Measurements from ENCODE around the gene LAMP5. TPM values are rescaled to one million over a fixed set of nuclear protein-coding genes. Genes with fewer than 3 reads are reported as not detected.

LAMP5 gene
- total and polyA plus RNA-seq, 3 experiments from 2014 or later, result not detected

GRCh38 chr20:9515214-9515585 is 810 bp downstream of the LAMP5 start:
- CTCF ChIA-PET, result no interaction called here
- POLR2A ChIA-PET, result no interaction called here
- H3K4me1 Mint-ChIP-seq, result no peaks in the 10 kb centered on the region

DNA sequence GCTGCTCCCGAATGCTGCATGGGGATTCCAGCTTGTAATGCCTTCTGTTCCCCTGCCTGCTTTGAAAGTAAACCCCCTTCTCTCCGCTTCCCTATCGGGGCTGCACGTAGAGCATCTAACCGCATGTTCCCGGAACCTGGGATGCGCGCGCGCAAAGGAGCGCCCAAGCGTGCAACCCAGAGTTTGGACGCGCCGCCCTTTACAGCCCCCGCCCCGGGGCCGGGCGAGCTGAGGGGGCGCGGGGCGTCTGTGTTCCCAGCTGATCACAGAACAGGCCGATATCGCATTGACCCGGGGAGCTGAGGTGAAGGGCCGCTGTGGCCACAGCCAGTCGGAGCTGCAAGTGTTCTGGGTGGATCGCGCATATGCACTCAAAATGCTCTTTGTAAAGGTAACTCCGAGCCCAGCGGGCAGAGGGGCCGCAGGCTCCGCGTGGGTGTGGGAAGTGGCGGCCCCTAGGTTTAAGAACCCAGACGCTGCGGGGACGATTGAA is 1.4 kb downstream of the LAMP5 start:
- H3K27me3 ChIP-seq (ENCODE audit: insufficient read depth, low read length, poor library complexity, severe bottlenecking), result no peaks in the 10 kb centered on the region
- no peak overlapping the region for H3K4me3 ChIP-seq (ENCODE audit: low read length)
- Mint-ChIP-seq H3K36me3 (no peaks in the 10 kb centered on the region), H3K9me3 (peaks cover 0 to 15% (median 3%) of the 10 kb centered on the region in 5 donors), H3K4me3 (no peak overlapping the region), H3K27ac (no peak overlapping the region), H3K4me1 (no peaks in the 10 kb centered on the region), H3K27me3 (peaks cover 21 to 38% of the 10 kb centered on the region in 2 donors)
- no peak overlapping the region for H3K27ac ChIP-seq (ENCODE audit: low read depth, low read length)
- POLR2A ChIA-PET, result no interaction called here
- H3K9me3 ChIP-seq (ENCODE audit: low read length), result no peaks in the 10 kb centered on the region
- no peak for DNase-seq
- CTCF ChIA-PET, result no interaction called here
- H3K4me1 ChIP-seq (ENCODE audit: insufficient read depth, low read length), result no peaks in the 10 kb centered on the region
- H3K36me3 ChIP-seq (ENCODE audit: insufficient read depth, low read length), result no peaks in the 10 kb centered on the region

More at GRCh38 chr20:9515214-9515585, 810 bp downstream of the LAMP5 start:
- Mint-ChIP-seq H3K27ac (no peak overlapping the region), H3K36me3 (no peaks in the 10 kb centered on the region), H3K9me3 (peaks cover 0 to 15% (median 3%) of the 10 kb centered on the region in 5 donors), H3K27me3 (peaks cover 21 to 40% of the 10 kb centered on the region in 2 donors), H3K4me3 (no peak overlapping the region)
- no peaks in the 10 kb centered on the region for H3K4me1 ChIP-seq (ENCODE audit: insufficient read depth, low read length)
- no peaks in the 10 kb centered on the region for H3K36me3 ChIP-seq (ENCODE audit: insufficient read depth, low read length)
- H3K9me3 ChIP-seq (ENCODE audit: low read length), result no peaks in the 10 kb centered on the region
- no peaks in the 10 kb centered on the region for H3K27me3 ChIP-seq (ENCODE audit: insufficient read depth, low read length, poor library complexity, severe bottlenecking)
- no peak overlapping the region for H3K27ac ChIP-seq (ENCODE audit: low read depth, low read length)
- DNase-seq, result no peak
- H3K4me3 ChIP-seq (ENCODE audit: low read length), result no peak overlapping the region

DNA sequence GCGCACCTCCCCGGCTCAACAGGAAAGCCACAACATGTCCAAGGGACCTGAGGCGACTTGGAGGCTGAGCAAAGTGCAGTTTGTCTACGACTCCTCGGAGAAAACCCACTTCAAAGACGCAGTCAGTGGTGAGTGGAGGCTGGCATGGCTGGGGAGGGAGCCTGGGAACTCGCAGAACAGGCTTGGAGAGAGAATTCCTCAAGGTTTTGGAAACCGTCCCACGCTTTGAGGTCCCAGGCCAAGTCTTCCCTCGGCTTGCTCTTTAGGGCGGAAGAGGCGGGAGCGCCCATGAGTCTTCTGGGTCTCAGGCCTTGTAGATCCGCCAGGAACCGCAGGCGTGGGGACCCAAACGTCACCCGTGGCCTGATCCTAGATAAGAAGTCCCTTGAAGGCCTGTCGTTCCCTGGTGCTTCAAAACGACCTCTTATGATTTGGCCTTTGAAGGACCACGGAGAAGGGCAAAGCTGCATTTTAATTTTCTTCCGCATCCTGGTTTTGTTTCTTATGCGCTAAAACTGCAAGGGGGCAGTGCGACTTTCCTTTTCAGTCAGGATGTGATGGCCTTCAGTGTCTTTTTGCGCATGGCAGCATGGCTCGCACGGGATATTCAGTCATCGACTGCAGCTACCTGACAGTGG is 2.0 kb downstream of the LAMP5 start:
- DNase-seq, result no peak
- H3K4me3 ChIP-seq (ENCODE audit: low read length), result no peak overlapping the region
- H3K36me3 Mint-ChIP-seq, result no peaks in the 10 kb centered on the region

DNA sequence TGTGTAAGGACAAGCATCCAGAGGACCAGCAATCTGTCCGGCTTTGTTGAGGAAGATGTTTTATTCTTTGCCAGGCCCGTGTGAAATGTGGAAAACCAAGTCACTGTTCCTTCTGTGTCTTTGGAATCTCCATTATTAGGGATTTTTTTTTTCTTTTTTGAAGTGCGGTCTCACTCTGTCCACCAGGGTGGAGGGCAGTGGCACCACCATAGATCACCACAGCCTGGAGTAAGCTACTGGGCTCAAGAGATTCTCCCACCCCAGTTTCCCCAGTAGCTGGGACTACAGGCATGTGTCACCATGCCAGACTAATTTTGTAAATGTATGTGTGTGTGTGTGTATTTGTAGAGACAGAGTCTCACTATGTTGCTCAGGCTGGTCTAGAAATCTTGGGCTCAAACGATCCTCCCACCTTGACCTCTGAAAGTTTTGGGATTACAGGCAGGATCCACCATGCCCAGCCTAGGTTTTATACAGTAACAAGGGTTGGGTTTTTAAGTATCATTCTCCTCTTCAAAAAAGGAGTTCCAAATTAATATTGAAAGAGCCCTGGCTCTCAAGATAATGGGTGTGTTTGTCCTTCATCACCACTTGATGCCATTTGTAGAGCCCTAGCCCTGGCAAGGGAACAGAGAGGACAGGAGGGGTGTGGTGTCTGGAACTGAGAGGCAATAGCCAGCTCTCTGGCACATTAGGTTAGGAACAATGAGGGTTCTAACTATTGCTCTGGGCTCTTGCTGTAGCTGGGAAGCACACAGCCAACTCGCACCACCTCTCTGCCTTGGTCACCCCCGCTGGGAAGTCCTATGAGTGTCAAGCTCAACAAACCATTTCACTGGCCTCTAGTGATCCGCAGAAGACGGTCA is 3.1 kb downstream of the LAMP5 start:
- H3K27me3 Mint-ChIP-seq, result peaks cover 19 to 34% of the 10 kb centered on the region in 2 donors
- H3K4me3 Mint-ChIP-seq, result no peak overlapping the region
- H3K27ac ChIP-seq (ENCODE audit: low read depth, low read length), result no peak overlapping the region
- no peaks in the 10 kb centered on the region for H3K36me3 ChIP-seq (ENCODE audit: insufficient read depth, low read length)
- H3K36me3 Mint-ChIP-seq, result no peaks in the 10 kb centered on the region
- peaks cover 0 to 15% (median 3%) of the 10 kb centered on the region in 5 donors for H3K9me3 Mint-ChIP-seq
- no peak overlapping the region for H3K27ac Mint-ChIP-seq
- POLR2A ChIA-PET, result no interaction called here
- H3K4me3 ChIP-seq (ENCODE audit: low read length), result no peak overlapping the region
- H3K27me3 ChIP-seq (ENCODE audit: insufficient read depth, low read length, poor library complexity, severe bottlenecking), result no peaks in the 10 kb centered on the region
- H3K4me1 ChIP-seq (ENCODE audit: insufficient read depth, low read length), result no peaks in the 10 kb centered on the region
- no peak for DNase-seq
- no peaks in the 10 kb centered on the region for H3K4me1 Mint-ChIP-seq
- no peaks in the 10 kb centered on the region for H3K9me3 ChIP-seq (ENCODE audit: low read length)
- CTCF ChIA-PET, result no interaction called here

More for the DNA sequence above, 2.0 kb downstream of the LAMP5 start:
- no peak overlapping the region for H3K4me3 Mint-ChIP-seq
- no peaks in the 10 kb centered on the region for H3K36me3 ChIP-seq (ENCODE audit: insufficient read depth, low read length)
- POLR2A ChIA-PET, result no interaction called here
- H3K9me3 Mint-ChIP-seq, result peaks cover 0 to 15% (median 3%) of the 10 kb centered on the region in 5 donors
- H3K4me1 ChIP-seq (ENCODE audit: insufficient read depth, low read length), result no peaks in the 10 kb centered on the region
- peaks cover 21 to 38% of the 10 kb centered on the region in 2 donors for H3K27me3 Mint-ChIP-seq
- CTCF ChIA-PET, result no interaction called here
- no peak overlapping the region for H3K27ac Mint-ChIP-seq
- no peak overlapping the region for H3K27ac ChIP-seq (ENCODE audit: low read depth, low read length)
- no peaks in the 10 kb centered on the region for H3K9me3 ChIP-seq (ENCODE audit: low read length)
- H3K4me1 Mint-ChIP-seq, result no peaks in the 10 kb centered on the region
- no peaks in the 10 kb centered on the region for H3K27me3 ChIP-seq (ENCODE audit: insufficient read depth, low read length, poor library complexity, severe bottlenecking)

GRCh38 chr20:9518576-9519175 is 4.3 kb downstream of the LAMP5 start:
- no peaks in the 10 kb centered on the region for H3K4me1 Mint-ChIP-seq
- Histone ChIP-seq H3K4me1 (ENCODE audit: insufficient read depth, low read length) (no peaks in the 10 kb centered on the region), H3K4me3 (ENCODE audit: low read length) (no peak overlapping the region), H3K27ac (ENCODE audit: low read depth, low read length) (no peak overlapping the region), H3K36me3 (ENCODE audit: insufficient read depth, low read length) (no peaks in the 10 kb centered on the region), H3K9me3 (ENCODE audit: low read length) (no peaks in the 10 kb centered on the region), H3K27me3 (ENCODE audit: insufficient read depth, low read length, poor library complexity, severe bottlenecking) (no peaks in the 10 kb centered on the region)
- no peak for DNase-seq
- CTCF ChIA-PET, result no interaction called here
- POLR2A ChIA-PET, result no interaction called here
- H3K36me3 Mint-ChIP-seq, result no peaks in the 10 kb centered on the region
- peaks cover 0 to 13% (median 1%) of the 10 kb centered on the region in 5 donors for H3K9me3 Mint-ChIP-seq
- peaks cover 17 to 30% of the 10 kb centered on the region in 2 donors for H3K27me3 Mint-ChIP-seq
- no peak overlapping the region for H3K4me3 Mint-ChIP-seq
- H3K27ac Mint-ChIP-seq, result no peak overlapping the region

GRCh38 chr20:9520086-9520485 is 5.7 kb downstream of the LAMP5 start:
- no peak for DNase-seq
- Mint-ChIP-seq H3K4me3 (no peak overlapping the region), H3K9me3 (peaks cover 0 to 13% (median 1%) of the 10 kb centered on the region in 5 donors), H3K27ac (no peak overlapping the region), H3K4me1 (no peaks in the 10 kb centered on the region), H3K36me3 (no peaks in the 10 kb centered on the region), H3K27me3 (peaks cover 8 to 18% of the 10 kb centered on the region in 2 donors)
- ChIA-PET CTCF (no interaction called here), POLR2A (no interaction called here)
- no peak overlapping the region for H3K4me3 ChIP-seq (ENCODE audit: low read length)
- H3K4me1 ChIP-seq (ENCODE audit: insufficient read depth, low read length), result no peaks in the 10 kb centered on the region
- no peaks in the 10 kb centered on the region for H3K27me3 ChIP-seq (ENCODE audit: insufficient read depth, low read length, poor library complexity, severe bottlenecking)
- H3K36me3 ChIP-seq (ENCODE audit: insufficient read depth, low read length), result no peaks in the 10 kb centered on the region
- H3K27ac ChIP-seq (ENCODE audit: low read depth, low read length), result no peak overlapping the region
- no peaks in the 10 kb centered on the region for H3K9me3 ChIP-seq (ENCODE audit: low read length)

DNA sequence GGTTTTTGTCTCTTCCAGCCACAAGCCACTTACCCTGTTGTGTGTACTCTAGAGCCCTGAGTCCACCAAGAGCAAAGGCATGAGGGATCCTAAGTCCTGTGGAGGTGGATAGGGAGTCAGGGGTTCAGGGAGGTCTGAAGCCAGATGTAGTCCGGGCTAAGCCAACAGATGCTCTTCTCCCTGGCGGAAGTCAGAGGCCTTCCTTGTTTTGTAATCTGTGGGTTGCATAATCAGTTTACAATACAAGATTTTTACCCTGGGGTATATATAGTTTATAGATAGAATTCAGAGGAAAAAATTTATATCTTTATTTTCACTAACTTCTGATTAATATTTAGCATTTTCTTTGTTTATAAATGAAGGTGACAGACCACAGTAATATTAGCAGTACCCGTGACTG is 9.2 kb downstream of the LAMP5 start:
- Mint-ChIP-seq H3K4me1 (no peaks in the 10 kb centered on the region), H3K36me3 (no peaks in the 10 kb centered on the region), H3K27me3 (no peaks in the 10 kb centered on the region), H3K9me3 (peaks cover 0 to 8% (median 0%) of the 10 kb centered on the region in 5 donors), H3K27ac (no peak overlapping the region), H3K4me3 (no peak overlapping the region)
- no peak for DNase-seq
- H3K4me1 ChIP-seq (ENCODE audit: insufficient read depth, low read length), result no peaks in the 10 kb centered on the region
- H3K4me3 ChIP-seq (ENCODE audit: low read length), result no peak overlapping the region
- CTCF ChIA-PET, result no interaction called here
- H3K27me3 ChIP-seq (ENCODE audit: insufficient read depth, low read length, poor library complexity, severe bottlenecking), result no peaks in the 10 kb centered on the region
- no peak overlapping the region for H3K27ac ChIP-seq (ENCODE audit: low read depth, low read length)
- H3K36me3 ChIP-seq (ENCODE audit: insufficient read depth, low read length), result no peaks in the 10 kb centered on the region
- no peaks in the 10 kb centered on the region for H3K9me3 ChIP-seq (ENCODE audit: low read length)
- POLR2A ChIA-PET, result no interaction called here

DNA sequence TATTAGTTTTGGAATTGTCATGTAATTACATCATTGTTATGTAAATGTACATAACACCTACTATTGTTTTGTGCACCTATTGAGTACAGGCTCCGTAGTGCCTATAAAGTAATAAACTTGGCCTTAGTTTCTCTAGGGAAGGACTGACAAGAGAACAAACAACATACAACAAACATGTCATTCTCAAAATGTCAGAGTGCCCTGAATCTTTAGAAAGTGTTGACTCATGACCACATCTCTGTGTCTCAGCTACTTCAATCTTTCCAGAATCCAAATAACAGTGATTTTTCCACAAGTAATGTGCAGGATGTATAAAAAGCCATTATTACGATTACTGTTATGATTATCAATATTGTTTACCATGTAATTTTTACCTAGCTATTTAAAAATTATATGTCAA is 17.2 kb downstream of the LAMP5 start:
- H3K27ac Mint-ChIP-seq, result no peak overlapping the region
- no peaks in the 10 kb centered on the region for H3K4me1 ChIP-seq (ENCODE audit: insufficient read depth, low read length)
- H3K36me3 ChIP-seq (ENCODE audit: insufficient read depth, low read length), result no peaks in the 10 kb centered on the region
- peaks cover 0 to 7% (median 3%) of the 10 kb centered on the region in 5 donors for H3K9me3 Mint-ChIP-seq
- no peaks in the 10 kb centered on the region for H3K9me3 ChIP-seq (ENCODE audit: low read length)
- H3K4me3 Mint-ChIP-seq, result no peak overlapping the region
- no peak overlapping the region for H3K4me3 ChIP-seq (ENCODE audit: low read length)
- DNase-seq, result no peak
- H3K27ac ChIP-seq (ENCODE audit: low read depth, low read length), result no peak overlapping the region
- CTCF ChIA-PET, result no interaction called here
- no peaks in the 10 kb centered on the region for H3K4me1 Mint-ChIP-seq
- no peaks in the 10 kb centered on the region for H3K36me3 Mint-ChIP-seq
- no peaks in the 10 kb centered on the region for H3K27me3 ChIP-seq (ENCODE audit: insufficient read depth, low read length, poor library complexity, severe bottlenecking)
- POLR2A ChIA-PET, result no interaction called here
- no peaks in the 10 kb centered on the region for H3K27me3 Mint-ChIP-seq

All from CD8-positive, alpha-beta memory T cell (primary cell).